A549 (cell line): ENCODE results near the gene MAP3K5. TPM values are rescaled to one million over a fixed set of nuclear protein-coding genes. Genes with fewer than 3 reads are reported as not detected.

Source experiments
- ATAC-seq, 2 experiments: fragments of 200-7000 bp in 1 of 2; fragments of >200 bp in 1 of 2; cut with Nextera tagmentation in 1 of 2; cut with Tn5 transposase in 1 of 2; 3 replicates each; pipeline versions ENCODE4 v1.8.0 to v1.9.1; 2018 to 2020; ENCODE audit warnings: mild to moderate bottlenecking in 1 of 2, moderate library complexity in 1 of 2
- CTCF ChIA-PET: fragments of 300-600 bp; sonication (Branson Sonifier 250); formaldehyde crosslinking; extraction: SDS; loops from one replicate; lab custom pipeline; 2021; ENCODE audit warnings: antibody characterized with exemption, inconsistent platforms; lab: Yijun Ruan, JAX
- POLR2A ChIA-PET: fragments of 350-600 bp; formaldehyde crosslinking; extraction: SDS; loops from one replicate; lab custom pipeline; 2021; ENCODE audit warnings: antibody characterized with exemption, inconsistent platforms; lab: Yijun Ruan, JAX
- DNase-seq, 2 experiments: peaks; one replicate each; pipeline versions ENCODE4 v3.0.0 to v3.0.0-alpha.2; 2011 to 2016; ENCODE audit warnings: low read depth in 1 of 2, low spot score in 1 of 2
- FAIRE-seq: peaks from 2 replicates; lab custom pipeline; 2011; peaks lifted over from hg19 to GRCh38; lab: Jason Lieb, UNC
- H3K27ac ChIP-seq, 2 experiments: fragments of >200 bp; sonication (Bioruptor Twin); formaldehyde crosslinking; 3 replicates each; pipeline ENCODE4 v1.5.1; 2016 to 2017
- H3K4me1 ChIP-seq: fragments of >200 bp; sonication (Bioruptor Twin); formaldehyde crosslinking; 3 replicates; pipeline ENCODE4 v1.6.1; 2016
- H3K4me2 ChIP-seq: fragments of >200 bp; sonication (Bioruptor Twin); formaldehyde crosslinking; 3 replicates; pipeline ENCODE4 v1.6.1; 2016
- H3K4me3 ChIP-seq: fragments of >200 bp; sonication (Bioruptor Twin); formaldehyde crosslinking; 3 replicates; pipeline ENCODE4 v1.5.1; 2016
- H3K9me3 ChIP-seq: fragments of >200 bp; sonication (Bioruptor Twin); formaldehyde crosslinking; 3 replicates; pipeline ENCODE4 v1.6.1; 2016
- CBX2 ChIP-seq: fragments of 200-600 bp; sonication (generic); IDR thresholded peaks from 2 replicates; pipeline ENCODE4 v1.6.1; 2016; ENCODE audit warnings: low read depth, mild to moderate bottlenecking, borderline replicate concordance
- CEBPB ChIP-seq, 2 experiments: fragments of >200 bp in 1 of 2; sonication (Bioruptor Twin) in 1 of 2; formaldehyde crosslinking in 1 of 2; IDR thresholded peaks; 2 replicates each; pipeline ENCODE4 v1.6.1; 2012 to 2016
- FOSB ChIP-seq: fragments of 250-450 bp; sonication (Bioruptor Pico); IDR thresholded peaks from 2 replicates; pipeline ENCODE4 v1.5.0; 2020; ENCODE audit warnings: mild to moderate bottlenecking, moderate library complexity
- HEYL ChIP-seq: fragments of 250-450 bp; sonication (Bioruptor Pico); IDR thresholded peaks from 2 replicates; pipeline ENCODE4 v1.8.0; 2021; ENCODE audit warnings: mild to moderate bottlenecking, moderate library complexity
- HOXB13 ChIP-seq: fragments of 250-450 bp; sonication (Bioruptor Pico); IDR thresholded peaks from 2 replicates; pipeline ENCODE4 v1.5.0; 2020; ENCODE audit warnings: low read depth, mild to moderate bottlenecking, moderate library complexity
- JUNB ChIP-seq: fragments of >200 bp; sonication (Bioruptor Twin); formaldehyde crosslinking; IDR thresholded peaks from 2 replicates; pipeline ENCODE4 v1.6.1; 2016
- RARB ChIP-seq: fragments of 250-450 bp; sonication (Bioruptor Pico); IDR thresholded peaks from 2 replicates; pipeline ENCODE4 v1.8.0; 2021; ENCODE audit warnings: mild to moderate bottlenecking, moderate library complexity
- RFX5 ChIP-seq: fragments of 450-650 bp; IDR thresholded peaks from 2 replicates; pipeline ENCODE4 v1.7.1; 2014; ENCODE audit warnings: antibody characterized with exemption, mild to moderate bottlenecking, moderate library complexity
- WGBS: methylation state at CpG from one replicate; pipeline ENCODE4 v1.1.6; 2017; ENCODE audit errors: missing lambda C conversion rate; 5-methylcytosine and 5-hydroxymethylcytosine counted together
- polyA plus RNA-seq, 4 experiments: library from polyadenylated mRNA; depleted of rRNA in 3 of 4; stranded (reverse); fragments of >200 nt; fragmentation: RNase III in 1 of 4; extraction: RNeasy Plus Mini Kit Qiagen cat#74134 plus additional on column Dnase treatment in 1 of 4; gene quantifications; 2 replicates in 3 of 4; 3 replicates in 1 of 4; pipeline ENCODE4 v1.2.3, GENCODE V29; 2011 to 2017
- TF ChIP-seq, protein P1 (sequence below): fragments of 250-450 bp; sonication (Bioruptor Pico); IDR thresholded peaks from 2 replicates; pipeline ENCODE4 v1.5.0; 2021; ENCODE audit warnings: mild to moderate bottlenecking, moderate library complexity, borderline replicate concordance
- TF ChIP-seq, protein P2 (sequence below): fragments of >200 bp; sonication (Bioruptor Twin); formaldehyde crosslinking; IDR thresholded peaks from 3 replicates; pipeline ENCODE4 v1.5.1; 2016
- TF ChIP-seq, protein P3 (sequence below): IDR thresholded peaks from 2 replicates; pipeline ENCODE4 v1.6.1; 2012

The MAP3K5 gene
- polyA plus RNA-seq, 2 of the 4 experiments (the other 2 are of a cell fraction) = 2.1 to 4.1 TPM

DNA sequence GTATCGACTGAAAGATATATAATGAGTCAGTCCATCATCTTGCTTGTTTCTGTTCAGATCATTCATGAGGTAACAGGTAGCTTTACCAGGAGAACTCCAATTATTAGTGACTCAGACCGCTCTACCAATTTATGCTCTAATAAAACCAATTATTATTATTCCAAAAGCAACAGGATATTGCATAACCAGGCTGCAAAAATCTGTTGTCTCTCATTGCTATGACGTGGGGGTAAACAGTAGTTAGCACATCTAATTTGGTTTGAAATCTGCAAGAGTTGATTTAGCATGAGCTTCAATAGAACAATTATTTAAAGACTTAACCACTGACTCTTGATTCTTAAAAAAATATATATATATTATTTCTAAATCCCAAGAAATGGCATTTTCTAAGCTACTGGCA is 151.1 kb downstream of the MAP3K5 start:
- POLR2A ChIA-PET = no interaction called here
- WGBS = 94% methylated on average over 3 of the region's 3 CpGs
- Histone ChIP-seq H3K4me1 (peaks cover 8% of the 10 kb centered on the region; the same call in 1 of the 3 replicates), H3K9me3 (no peaks in the 10 kb centered on the region), H3K4me3 (no peak overlapping the region), H3K27ac (no peak overlapping the region), H3K4me2 (no peak overlapping the region)
- no peak for DNase-seq
- no peak for FAIRE-seq
- CTCF ChIA-PET = interaction anchor here (1.3 to 12.7 kb wide), 3 partner anchors 20 to 149 kb away, joined by 3 to 146 read pairs (median 3); partner anchors contain the start of gene MAP3K5
- ATAC-seq = no peak
- TF ChIP-seq CBX2 = no peak

DNA sequence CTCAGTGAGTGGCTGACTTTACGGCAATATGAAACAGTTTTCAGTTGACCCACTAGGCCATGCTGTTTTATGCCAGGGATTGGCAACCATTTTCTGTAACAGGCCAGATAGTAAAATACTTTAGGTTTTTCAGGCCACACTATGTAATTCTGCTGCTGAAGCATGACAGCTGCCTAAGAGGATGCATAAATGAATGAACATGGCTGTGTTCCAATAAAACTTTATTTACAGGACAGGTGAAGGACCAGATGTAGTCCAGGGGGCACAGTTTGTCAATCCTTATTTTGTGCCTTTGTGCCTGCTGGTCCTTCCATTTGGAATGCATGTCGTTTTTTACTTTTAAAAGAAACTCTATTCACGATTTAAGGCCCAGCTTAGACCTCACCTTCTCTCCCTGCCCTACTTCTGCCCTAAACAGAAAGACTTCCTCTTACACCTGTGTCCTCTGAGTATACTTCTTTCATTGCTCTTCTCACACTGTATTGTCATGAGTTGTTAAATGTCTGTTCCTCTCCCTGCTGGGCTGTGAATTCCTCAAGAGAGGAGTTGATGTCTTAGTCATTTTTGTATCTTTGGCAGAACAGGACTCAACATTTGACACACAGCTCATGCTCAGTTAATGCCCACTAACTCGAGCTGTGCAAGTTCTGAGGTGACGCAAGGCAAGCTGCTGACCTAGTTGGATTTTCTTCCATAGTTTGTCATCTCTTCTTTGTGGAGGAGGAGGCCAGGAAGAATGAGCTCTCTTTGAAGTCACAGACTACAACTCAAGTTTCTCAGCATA is 152.0 kb downstream of the MAP3K5 start:
- POLR2A ChIA-PET = no interaction called here
- Histone ChIP-seq H3K27ac (no peak overlapping the region), H3K9me3 (no peaks in the 10 kb centered on the region), H3K4me2 (no peak overlapping the region), H3K4me1 (peaks cover 8% of the 10 kb centered on the region; the same call in 1 of the 3 replicates), H3K4me3 (no peak overlapping the region)
- no peak for ATAC-seq
- 79% methylated on average over 5 of the region's 5 CpGs for WGBS
- no peak for FAIRE-seq
- TF ChIP-seq RARB (no peak), HEYL (CRISPR knock-in tag) (no peak), FOSB (no peak), CBX2 (no peak), JUNB (no peak), RFX5 (no peak)
- TF ChIP-seq, protein P1, sequence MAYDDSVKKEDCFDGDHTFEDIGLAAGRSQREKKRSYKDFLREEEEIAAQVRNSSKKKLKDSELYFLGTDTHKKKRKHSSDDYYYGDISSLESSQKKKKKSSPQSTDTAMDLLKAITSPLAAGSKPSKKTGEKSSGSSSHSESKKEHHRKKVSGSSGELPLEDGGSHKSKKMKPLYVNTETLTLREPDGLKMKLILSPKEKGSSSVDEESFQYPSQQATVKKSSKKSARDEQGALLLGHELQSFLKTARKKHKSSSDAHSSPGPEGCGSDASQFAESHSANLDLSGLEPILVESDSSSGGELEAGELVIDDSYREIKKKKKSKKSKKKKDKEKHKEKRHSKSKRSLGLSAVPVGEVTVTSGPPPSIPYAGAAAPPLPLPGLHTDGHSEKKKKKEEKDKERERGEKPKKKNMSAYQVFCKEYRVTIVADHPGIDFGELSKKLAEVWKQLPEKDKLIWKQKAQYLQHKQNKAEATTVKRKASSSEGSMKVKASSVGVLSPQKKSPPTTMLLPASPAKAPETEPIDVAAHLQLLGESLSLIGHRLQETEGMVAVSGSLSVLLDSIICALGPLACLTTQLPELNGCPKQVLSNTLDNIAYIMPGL (CRISPR knock-in tag) = no peak
- TF ChIP-seq, protein P2, sequence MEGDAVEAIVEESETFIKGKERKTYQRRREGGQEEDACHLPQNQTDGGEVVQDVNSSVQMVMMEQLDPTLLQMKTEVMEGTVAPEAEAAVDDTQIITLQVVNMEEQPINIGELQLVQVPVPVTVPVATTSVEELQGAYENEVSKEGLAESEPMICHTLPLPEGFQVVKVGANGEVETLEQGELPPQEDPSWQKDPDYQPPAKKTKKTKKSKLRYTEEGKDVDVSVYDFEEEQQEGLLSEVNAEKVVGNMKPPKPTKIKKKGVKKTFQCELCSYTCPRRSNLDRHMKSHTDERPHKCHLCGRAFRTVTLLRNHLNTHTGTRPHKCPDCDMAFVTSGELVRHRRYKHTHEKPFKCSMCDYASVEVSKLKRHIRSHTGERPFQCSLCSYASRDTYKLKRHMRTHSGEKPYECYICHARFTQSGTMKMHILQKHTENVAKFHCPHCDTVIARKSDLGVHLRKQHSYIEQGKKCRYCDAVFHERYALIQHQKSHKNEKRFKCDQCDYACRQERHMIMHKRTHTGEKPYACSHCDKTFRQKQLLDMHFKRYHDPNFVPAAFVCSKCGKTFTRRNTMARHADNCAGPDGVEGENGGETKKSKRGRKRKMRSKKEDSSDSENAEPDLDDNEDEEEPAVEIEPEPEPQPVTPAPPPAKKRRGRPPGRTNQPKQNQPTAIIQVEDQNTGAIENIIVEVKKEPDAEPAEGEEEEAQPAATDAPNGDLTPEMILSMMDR = no peak
- TF ChIP-seq, protein P3, sequence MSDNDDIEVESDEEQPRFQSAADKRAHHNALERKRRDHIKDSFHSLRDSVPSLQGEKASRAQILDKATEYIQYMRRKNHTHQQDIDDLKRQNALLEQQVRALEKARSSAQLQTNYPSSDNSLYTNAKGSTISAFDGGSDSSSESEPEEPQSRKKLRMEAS = no peak
- DNase-seq = no peak
- CTCF ChIA-PET = interaction anchor here (0.6 to 12.7 kb wide), 4 partner anchors 19 to 150 kb away, joined by 3 to 146 read pairs (median 3); partner anchors contain the start of gene MAP3K5

DNA sequence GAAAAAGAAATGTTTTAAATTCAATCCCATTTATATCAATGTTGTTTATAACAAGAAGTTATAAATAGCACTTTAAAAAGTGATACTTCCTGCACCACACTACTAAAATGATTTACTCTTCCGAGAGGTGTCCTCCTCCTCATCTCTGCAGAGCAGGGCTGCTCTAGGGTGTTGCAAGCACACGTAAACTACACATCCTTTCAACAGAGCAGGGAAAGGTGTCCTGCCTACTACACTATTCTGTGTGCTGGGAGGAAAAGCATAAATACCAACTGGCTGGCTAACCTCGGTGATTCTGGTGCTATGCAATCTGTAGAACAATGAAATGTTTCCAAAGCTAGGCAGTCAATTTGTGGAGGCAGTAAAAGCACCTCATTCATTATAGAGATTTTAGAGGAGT is 152.6 kb downstream of the MAP3K5 start:
- H3K4me1 ChIP-seq = peaks cover 8% of the 10 kb centered on the region; the same call in 1 of the 3 replicates
- ChIA-PET CTCF (interaction anchor here (0.6 to 12.7 kb wide), 4 partner anchors 19 to 151 kb away, joined by 3 to 146 read pairs (median 3); partner anchors contain the start of gene MAP3K5), POLR2A (no interaction called here)
- no peak for FAIRE-seq
- 74% methylated on average over 3 of the region's 3 CpGs for WGBS
- TF ChIP-seq, protein P3 = no peak
- TF ChIP-seq, protein P1 (CRISPR knock-in tag) = no peak
- TF ChIP-seq CEBPB (IDR thresholded peaks at IDR 0.05) (no peak), HOXB13 (CRISPR knock-in tag) (no peak)
- TF ChIP-seq, all 56 proteins: peak for 0
- no peak for DNase-seq
- Histone ChIP-seq H3K9me3 (no peaks in the 10 kb centered on the region), H3K4me3 (no peak overlapping the region), H3K27ac (no peak overlapping the region), H3K4me2 (no peak overlapping the region)
- no peak for ATAC-seq
